Measurements from ENCODE around the gene ZFYVE9. TPM values are rescaled to one million over a fixed set of nuclear protein-coding genes. Genes with fewer than 3 reads are reported as not detected.

Gene ZFYVE9
- total and polyA plus RNA-seq, 2 of the 13 experiments (the other 11 are each of a cell fraction or from before 2014, with no cell fraction given), result 9.2 to 19.8 TPM

DNA sequence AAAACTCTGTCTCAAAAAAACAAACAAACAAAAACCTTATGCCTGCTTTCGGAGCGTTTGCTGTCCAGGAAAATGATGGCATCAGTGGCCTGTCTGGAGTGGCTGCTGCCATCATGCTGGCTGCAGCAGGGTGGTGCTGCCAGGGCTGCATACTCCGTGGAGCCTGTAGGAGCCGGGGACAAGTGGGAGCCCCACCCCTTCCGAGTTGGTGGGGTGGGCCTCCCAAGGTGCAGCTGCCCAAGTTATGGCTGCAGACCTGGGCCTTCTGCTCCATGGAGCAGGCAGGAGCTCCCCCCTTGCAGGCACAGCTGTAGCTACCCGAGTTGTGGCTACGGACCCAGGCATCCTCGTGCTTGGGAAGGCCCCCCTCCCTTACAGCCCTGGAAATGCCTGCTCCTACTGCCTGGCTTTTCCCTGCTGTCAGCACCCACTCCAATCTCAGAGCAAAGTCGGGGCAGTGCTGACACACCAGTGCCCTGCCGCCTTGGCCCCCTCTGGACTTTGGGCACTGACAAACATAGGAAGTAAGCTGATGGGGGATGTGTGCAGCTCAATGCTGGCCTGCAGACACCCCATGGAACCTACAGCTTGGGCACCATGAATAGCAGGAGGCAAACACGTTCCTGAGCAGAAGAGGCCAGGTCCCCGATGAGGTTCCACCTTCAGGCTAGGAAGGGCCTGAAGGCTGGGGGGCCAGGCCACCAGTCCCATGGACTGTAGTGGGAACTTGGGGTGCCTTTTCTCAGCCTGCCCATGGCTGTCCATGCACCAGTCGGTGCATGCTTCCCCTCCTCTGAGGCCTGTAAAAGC lies 163.7 kb downstream of the ZFYVE9 start (continued):
- TF ChIP-seq, protein P1, sequence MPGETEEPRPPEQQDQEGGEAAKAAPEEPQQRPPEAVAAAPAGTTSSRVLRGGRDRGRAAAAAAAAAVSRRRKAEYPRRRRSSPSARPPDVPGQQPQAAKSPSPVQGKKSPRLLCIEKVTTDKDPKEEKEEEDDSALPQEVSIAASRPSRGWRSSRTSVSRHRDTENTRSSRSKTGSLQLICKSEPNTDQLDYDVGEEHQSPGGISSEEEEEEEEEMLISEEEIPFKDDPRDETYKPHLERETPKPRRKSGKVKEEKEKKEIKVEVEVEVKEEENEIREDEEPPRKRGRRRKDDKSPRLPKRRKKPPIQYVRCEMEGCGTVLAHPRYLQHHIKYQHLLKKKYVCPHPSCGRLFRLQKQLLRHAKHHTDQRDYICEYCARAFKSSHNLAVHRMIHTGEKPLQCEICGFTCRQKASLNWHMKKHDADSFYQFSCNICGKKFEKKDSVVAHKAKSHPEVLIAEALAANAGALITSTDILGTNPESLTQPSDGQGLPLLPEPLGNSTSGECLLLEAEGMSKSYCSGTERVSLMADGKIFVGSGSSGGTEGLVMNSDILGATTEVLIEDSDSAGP (CRISPR knock-in tag; IDR thresholded peaks at IDR 0.05; ENCODE audit: borderline replicate concordance), result peak; percentile 67
- no peak for TF ChIP-seq FOXM1 (CRISPR knock-in tag; IDR thresholded peaks at IDR 0.05)
- TF ChIP-seq, protein P2, sequence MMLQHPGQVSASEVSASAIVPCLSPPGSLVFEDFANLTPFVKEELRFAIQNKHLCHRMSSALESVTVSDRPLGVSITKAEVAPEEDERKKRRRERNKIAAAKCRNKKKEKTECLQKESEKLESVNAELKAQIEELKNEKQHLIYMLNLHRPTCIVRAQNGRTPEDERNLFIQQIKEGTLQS (CRISPR knock-in tag; IDR thresholded peaks at IDR 0.05), result no peak
- TF ChIP-seq, protein P3, sequence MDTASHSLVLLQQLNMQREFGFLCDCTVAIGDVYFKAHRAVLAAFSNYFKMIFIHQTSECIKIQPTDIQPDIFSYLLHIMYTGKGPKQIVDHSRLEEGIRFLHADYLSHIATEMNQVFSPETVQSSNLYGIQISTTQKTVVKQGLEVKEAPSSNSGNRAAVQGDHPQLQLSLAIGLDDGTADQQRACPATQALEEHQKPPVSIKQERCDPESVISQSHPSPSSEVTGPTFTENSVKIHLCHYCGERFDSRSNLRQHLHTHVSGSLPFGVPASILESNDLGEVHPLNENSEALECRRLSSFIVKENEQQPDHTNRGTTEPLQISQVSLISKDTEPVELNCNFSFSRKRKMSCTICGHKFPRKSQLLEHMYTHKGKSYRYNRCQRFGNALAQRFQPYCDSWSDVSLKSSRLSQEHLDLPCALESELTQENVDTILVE (CRISPR knock-in tag; IDR thresholded peaks at IDR 0.05), result no peak
- peak; percentile 70 for TF ChIP-seq DPF2 (CRISPR knock-in tag; IDR thresholded peaks at IDR 0.05; ENCODE audit: borderline replicate concordance, low read depth)
- TF ChIP-seq, protein P4, sequence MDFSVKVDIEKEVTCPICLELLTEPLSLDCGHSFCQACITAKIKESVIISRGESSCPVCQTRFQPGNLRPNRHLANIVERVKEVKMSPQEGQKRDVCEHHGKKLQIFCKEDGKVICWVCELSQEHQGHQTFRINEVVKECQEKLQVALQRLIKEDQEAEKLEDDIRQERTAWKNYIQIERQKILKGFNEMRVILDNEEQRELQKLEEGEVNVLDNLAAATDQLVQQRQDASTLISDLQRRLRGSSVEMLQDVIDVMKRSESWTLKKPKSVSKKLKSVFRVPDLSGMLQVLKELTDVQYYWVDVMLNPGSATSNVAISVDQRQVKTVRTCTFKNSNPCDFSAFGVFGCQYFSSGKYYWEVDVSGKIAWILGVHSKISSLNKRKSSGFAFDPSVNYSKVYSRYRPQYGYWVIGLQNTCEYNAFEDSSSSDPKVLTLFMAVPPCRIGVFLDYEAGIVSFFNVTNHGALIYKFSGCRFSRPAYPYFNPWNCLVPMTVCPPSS (IDR thresholded peaks at IDR 0.05), result no peak
- TF ChIP-seq FLYWCH1 (CRISPR knock-in tag; IDR thresholded peaks at IDR 0.05), result no peak
- TF ChIP-seq ZNF879 (CRISPR knock-in tag; IDR thresholded peaks at IDR 0.05), result no peak
- TF ChIP-seq GPN1 (CRISPR knock-in tag; IDR thresholded peaks at IDR 0.05; ENCODE audit: borderline replicate concordance), result no peak
- TF ChIP-seq ZNF549 (CRISPR knock-in tag; IDR thresholded peaks at IDR 0.05), result no peak
- TF ChIP-seq, protein P5, sequence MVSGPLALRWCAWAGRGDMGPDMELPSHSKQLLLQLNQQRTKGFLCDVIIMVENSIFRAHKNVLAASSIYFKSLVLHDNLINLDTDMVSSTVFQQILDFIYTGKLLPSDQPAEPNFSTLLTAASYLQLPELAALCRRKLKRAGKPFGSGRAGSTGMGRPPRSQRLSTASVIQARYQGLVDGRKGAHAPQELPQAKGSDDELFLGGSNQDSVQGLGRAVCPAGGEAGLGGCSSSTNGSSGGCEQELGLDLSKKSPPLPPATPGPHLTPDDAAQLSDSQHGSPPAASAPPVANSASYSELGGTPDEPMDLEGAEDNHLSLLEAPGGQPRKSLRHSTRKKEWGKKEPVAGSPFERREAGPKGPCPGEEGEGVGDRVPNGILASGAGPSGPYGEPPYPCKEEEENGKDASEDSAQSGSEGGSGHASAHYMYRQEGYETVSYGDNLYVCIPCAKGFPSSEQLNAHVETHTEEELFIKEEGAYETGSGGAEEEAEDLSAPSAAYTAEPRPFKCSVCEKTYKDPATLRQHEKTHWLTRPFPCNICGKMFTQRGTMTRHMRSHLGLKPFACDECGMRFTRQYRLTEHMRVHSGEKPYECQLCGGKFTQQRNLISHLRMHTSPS (CRISPR knock-in tag; IDR thresholded peaks at IDR 0.05; ENCODE audit: low read depth), result peak; percentile 93
- TF ChIP-seq HMG20A (CRISPR knock-in tag; IDR thresholded peaks at IDR 0.05; ENCODE audit: borderline replicate concordance), result 0 out of 2 replicates have a peak, but pooled peaks have one; percentile 51
- TF ChIP-seq ZNF292 (CRISPR knock-in tag; IDR thresholded peaks at IDR 0.05; ENCODE audit: borderline replicate concordance, low read depth), result peak; percentile 97
- TF ChIP-seq KDM5B (CRISPR knock-in tag; IDR thresholded peaks at IDR 0.05; ENCODE audit: borderline replicate concordance), result peak; percentile 39; the same call in 1 of the 2 replicates
- no peak for TF ChIP-seq ZNF44 (CRISPR knock-in tag; IDR thresholded peaks at IDR 0.05)
- TF ChIP-seq ZNF776 (CRISPR knock-in tag; IDR thresholded peaks at IDR 0.05), result no peak
- TF ChIP-seq, protein P6, sequence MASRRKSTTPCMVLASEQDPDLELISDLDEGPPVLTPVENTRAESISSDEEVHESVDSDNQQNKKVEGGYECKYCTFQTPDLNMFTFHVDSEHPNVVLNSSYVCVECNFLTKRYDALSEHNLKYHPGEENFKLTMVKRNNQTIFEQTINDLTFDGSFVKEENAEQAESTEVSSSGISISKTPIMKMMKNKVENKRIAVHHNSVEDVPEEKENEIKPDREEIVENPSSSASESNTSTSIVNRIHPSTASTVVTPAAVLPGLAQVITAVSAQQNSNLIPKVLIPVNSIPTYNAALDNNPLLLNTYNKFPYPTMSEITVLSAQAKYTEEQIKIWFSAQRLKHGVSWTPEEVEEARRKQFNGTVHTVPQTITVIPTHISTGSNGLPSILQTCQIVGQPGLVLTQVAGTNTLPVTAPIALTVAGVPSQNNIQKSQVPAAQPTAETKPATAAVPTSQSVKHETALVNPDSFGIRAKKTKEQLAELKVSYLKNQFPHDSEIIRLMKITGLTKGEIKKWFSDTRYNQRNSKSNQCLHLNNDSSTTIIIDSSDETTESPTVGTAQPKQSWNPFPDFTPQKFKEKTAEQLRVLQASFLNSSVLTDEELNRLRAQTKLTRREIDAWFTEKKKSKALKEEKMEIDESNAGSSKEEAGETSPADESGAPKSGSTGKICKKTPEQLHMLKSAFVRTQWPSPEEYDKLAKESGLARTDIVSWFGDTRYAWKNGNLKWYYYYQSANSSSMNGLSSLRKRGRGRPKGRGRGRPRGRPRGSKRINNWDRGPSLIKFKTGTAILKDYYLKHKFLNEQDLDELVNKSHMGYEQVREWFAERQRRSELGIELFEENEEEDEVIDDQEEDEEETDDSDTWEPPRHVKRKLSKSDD (CRISPR knock-in tag; IDR thresholded peaks at IDR 0.05; ENCODE audit: low read depth), result peak; percentile 75
- peak; percentile 79 for TF ChIP-seq JUND (CRISPR knock-in tag; IDR thresholded peaks at IDR 0.05)
- no peak; the same call in 1 of the 2 replicates for TF ChIP-seq FOXO1 (CRISPR knock-in tag; IDR thresholded peaks at IDR 0.05)

Measured in HepG2 (cell line).